ENCODE data around the gene SMS. TPM values are rescaled to one million over a fixed set of nuclear protein-coding genes. Genes with fewer than 3 reads are reported as not detected.
"Not testable (repeated sequence)": the region's sequence is repeated elsewhere in the genome, so short reads cannot be mapped to it uniquely, and the experiment has no call there.

The SMS gene
- total and polyA plus RNA-seq, 10 donors: 30.6 to 56.7 (median 42.8) TPM

- Histone ChIP-seq H3K4me3 (no peak overlapping the region), H3K27me3 (replicated peaks in 1 of 7) (no peaks in the 10 kb centered on the region), H3K4me1 (peaks cover 0 to 14% (median 0%) of the 10 kb centered on the region in 6 donors), H3K9me3 (no peaks in the 10 kb centered on the region), H3K27ac (no peak overlapping the region), H3K36me3 (no peaks in the 10 kb centered on the region)
- intact Hi-C loops (cut with DNase I; ENCODE audit: low total_unique reads): no loop called here
- TF ChIP-seq POLR2A (IDR thresholded peaks at IDR 0.05) (no peak), CTCF (IDR thresholded peaks at IDR 0.05 in 8 of 11, conservative IDR thresholded peaks at IDR 0.05 in 3 of 11) (no peak), POLR2AphosphoS5 (IDR thresholded peaks at IDR 0.05) (no peak)
- DNase-seq: no peak
- 77 to 87% (median 86%) methylated on average over 8 of the region's 8 CpGs for WGBS, 5 donors
Observed at GRCh38 chrX:21948897-21949578, 8.5 kb downstream of the SMS start.

GRCh38 chrX:21949689-21950088 lies 9.2 kb downstream of the SMS start:
- no peak for DNase-seq
- Histone ChIP-seq H3K4me3 (no peak overlapping the region), H3K9me3 (no peaks in the 10 kb centered on the region), H3K27ac (no peak overlapping the region), H3K27me3 (replicated peaks in 1 of 7) (no peaks in the 10 kb centered on the region), H3K36me3 (no peaks in the 10 kb centered on the region), H3K4me1 (peaks cover 0 to 18% (median 1%) of the 10 kb centered on the region in 6 donors)
- intact Hi-C loops (cut with DNase I; ENCODE audit: low total_unique reads): no loop called here
- 70 to 91% (median 82%) methylated on average over 5 of the region's 5 CpGs for WGBS, 5 donors
- TF ChIP-seq POLR2AphosphoS5 (IDR thresholded peaks at IDR 0.05) (no peak), CTCF (IDR thresholded peaks at IDR 0.05 in 8 of 11, conservative IDR thresholded peaks at IDR 0.05 in 3 of 11) (no peak), POLR2A (IDR thresholded peaks at IDR 0.05) (no peak)

- H3K27ac ChIP-seq; H3K27me3 ChIP-seq (replicated peaks in 1 of 7); intact Hi-C loops (cut with DNase I; ENCODE audit: low total_unique reads); H3K36me3 ChIP-seq; H3K4me3 ChIP-seq; DNase-seq; H3K9me3 ChIP-seq: not testable (repeated sequence)
- peaks cover 0 to 27% (median 7%) of the 10 kb centered on the region in 6 donors for H3K4me1 ChIP-seq
- WGBS, 5 donors: 75 to 100% (median 93%) methylated on average over 1 of the region's 1 CpG
Observed at GRCh38 chrX:21950557-21950956, 10.0 kb downstream of the SMS start.

GRCh38 chrX:21952624-21953023 lies 12.1 kb downstream of the SMS start:
- Histone ChIP-seq H3K4me3 (no peak overlapping the region), H3K27me3 (replicated peaks in 1 of 7) (no peaks in the 10 kb centered on the region), H3K36me3 (no peaks in the 10 kb centered on the region), H3K27ac (no peak overlapping the region), H3K4me1 (peaks cover 0 to 17% (median 5%) of the 10 kb centered on the region in 6 donors), H3K9me3 (no peaks in the 10 kb centered on the region)
- DNase-seq: no peak
- TF ChIP-seq CTCF (IDR thresholded peaks at IDR 0.05 in 8 of 11, conservative IDR thresholded peaks at IDR 0.05 in 3 of 11) (no peak), POLR2A (IDR thresholded peaks at IDR 0.05) (no peak)
- intact Hi-C loops (cut with DNase I; ENCODE audit: low total_unique reads): no loop called here
- WGBS, 5 donors: 56 to 82% (median 77%) methylated on average over 6 of the region's 6 CpGs

GRCh38 chrX:21953195-21953830 lies 12.8 kb downstream of the SMS start:
- H3K36me3 ChIP-seq; H3K27me3 ChIP-seq (replicated peaks in 1 of 7); H3K4me3 ChIP-seq; DNase-seq; H3K27ac ChIP-seq; H3K9me3 ChIP-seq; intact Hi-C loops (cut with DNase I; ENCODE audit: low total_unique reads): not testable (repeated sequence)
- H3K4me1 ChIP-seq: peaks cover 0 to 17% (median 4%) of the 10 kb centered on the region in 6 donors
- 67 to 77% (median 74%) methylated on average over 6 of the region's 6 CpGs for WGBS, 5 donors

Data from spleen (tissue), 11 donors.